ENCODE measurements around the gene ABCD4. TPM values are rescaled to one million over a fixed set of nuclear protein-coding genes. Genes with fewer than 3 reads are reported as not detected.

The ABCD4 gene
- total and polyA plus RNA-seq, 2 of the 4 experiments (the other 2 are of a cell fraction) = 12.2 to 20.4 TPM

DNA sequence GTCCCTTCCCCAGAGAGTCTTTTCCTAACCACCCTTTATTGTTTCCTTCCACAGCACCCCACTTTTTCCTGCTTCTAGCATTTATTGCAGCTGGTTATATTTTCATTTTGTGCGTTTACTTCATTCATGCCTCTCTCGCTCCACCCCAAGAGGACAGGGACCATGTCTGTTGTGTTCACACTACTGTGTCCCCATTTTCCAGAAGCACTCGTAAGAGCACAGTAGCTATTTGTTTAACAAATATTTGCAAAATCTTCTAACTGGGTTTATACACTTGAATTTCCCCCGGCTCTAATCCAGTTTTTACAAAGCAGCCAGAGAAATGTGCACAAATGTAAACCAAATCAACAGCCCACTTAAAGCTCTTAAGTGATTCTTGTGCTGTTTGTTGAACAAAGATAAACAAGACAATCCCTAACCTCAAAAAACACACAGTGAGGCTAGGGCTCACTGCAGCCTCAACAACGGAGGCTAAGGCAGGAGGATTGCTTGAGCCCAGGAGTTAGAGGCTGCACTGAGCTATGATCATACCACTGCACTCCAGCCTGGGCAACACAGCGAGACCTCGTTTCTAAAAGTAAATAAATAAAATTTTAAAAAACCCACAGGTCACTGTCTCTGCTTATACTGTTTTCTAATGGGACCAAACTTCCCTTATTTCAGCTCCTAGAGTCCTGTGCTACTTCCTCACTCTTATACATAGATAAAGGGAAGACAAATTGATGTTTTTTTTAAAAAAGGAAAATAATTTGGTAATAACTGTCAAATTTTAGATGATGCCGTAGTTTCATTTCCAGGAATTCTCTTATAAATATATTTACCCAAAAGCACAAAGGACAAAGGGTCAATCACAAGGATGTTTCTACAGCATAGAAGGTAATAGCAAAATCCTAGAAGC is 6.6 kb upstream of the ABCD4 start:
- CTCF ChIA-PET = interaction anchor here (0.9 to 1.1 kb wide), 2 partner anchors 11 to 16 kb away, joined by 3 to 5 read pairs; no protein-coding TSS in a partner anchor
- no peak for TF ChIP-seq SMC3 (IDR thresholded peaks at IDR 0.05; ENCODE audit: low read depth, low read length)
- no peak for TF ChIP-seq RFX5 (IDR thresholded peaks at IDR 0.05; ENCODE audit: low read depth, low read length)
- no peak for TF ChIP-seq RCOR1 (IDR thresholded peaks at IDR 0.05; ENCODE audit: insufficient replicate concordance, low read length)
- no peak for TF ChIP-seq POLR2A (IDR thresholded peaks at IDR 0.05; ENCODE audit: low read depth, low read length)
- TF ChIP-seq, protein P1, sequence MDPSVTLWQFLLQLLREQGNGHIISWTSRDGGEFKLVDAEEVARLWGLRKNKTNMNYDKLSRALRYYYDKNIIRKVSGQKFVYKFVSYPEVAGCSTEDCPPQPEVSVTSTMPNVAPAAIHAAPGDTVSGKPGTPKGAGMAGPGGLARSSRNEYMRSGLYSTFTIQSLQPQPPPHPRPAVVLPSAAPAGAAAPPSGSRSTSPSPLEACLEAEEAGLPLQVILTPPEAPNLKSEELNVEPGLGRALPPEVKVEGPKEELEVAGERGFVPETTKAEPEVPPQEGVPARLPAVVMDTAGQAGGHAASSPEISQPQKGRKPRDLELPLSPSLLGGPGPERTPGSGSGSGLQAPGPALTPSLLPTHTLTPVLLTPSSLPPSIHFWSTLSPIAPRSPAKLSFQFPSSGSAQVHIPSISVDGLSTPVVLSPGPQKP (IDR thresholded peaks at IDR 0.05; ENCODE audit: borderline replicate concordance, low read depth, low read length) = no peak
- TF ChIP-seq NFE2L2 (IDR thresholded peaks at IDR 0.05; ENCODE audit: low read depth, low read length) = no peak
- TF ChIP-seq BHLHE40 (IDR thresholded peaks at IDR 0.05; ENCODE audit: low read depth, low read length) = no peak
- TF ChIP-seq CHD1 (IDR thresholded peaks at IDR 0.05; ENCODE audit: low read depth, low read length) = no peak
- TF ChIP-seq, protein P2, sequence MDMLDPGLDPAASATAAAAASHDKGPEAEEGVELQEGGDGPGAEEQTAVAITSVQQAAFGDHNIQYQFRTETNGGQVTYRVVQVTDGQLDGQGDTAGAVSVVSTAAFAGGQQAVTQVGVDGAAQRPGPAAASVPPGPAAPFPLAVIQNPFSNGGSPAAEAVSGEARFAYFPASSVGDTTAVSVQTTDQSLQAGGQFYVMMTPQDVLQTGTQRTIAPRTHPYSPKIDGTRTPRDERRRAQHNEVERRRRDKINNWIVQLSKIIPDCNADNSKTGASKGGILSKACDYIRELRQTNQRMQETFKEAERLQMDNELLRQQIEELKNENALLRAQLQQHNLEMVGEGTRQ (IDR thresholded peaks at IDR 0.05; ENCODE audit: low read depth, low read length) = no peak
- no peak for TF ChIP-seq RAD21 (IDR thresholded peaks at IDR 0.05; ENCODE audit: low read length)
- no peak for TF ChIP-seq MAZ (IDR thresholded peaks at IDR 0.05; ENCODE audit: borderline replicate concordance, low read depth, low read length)
- TF ChIP-seq, protein P3, sequence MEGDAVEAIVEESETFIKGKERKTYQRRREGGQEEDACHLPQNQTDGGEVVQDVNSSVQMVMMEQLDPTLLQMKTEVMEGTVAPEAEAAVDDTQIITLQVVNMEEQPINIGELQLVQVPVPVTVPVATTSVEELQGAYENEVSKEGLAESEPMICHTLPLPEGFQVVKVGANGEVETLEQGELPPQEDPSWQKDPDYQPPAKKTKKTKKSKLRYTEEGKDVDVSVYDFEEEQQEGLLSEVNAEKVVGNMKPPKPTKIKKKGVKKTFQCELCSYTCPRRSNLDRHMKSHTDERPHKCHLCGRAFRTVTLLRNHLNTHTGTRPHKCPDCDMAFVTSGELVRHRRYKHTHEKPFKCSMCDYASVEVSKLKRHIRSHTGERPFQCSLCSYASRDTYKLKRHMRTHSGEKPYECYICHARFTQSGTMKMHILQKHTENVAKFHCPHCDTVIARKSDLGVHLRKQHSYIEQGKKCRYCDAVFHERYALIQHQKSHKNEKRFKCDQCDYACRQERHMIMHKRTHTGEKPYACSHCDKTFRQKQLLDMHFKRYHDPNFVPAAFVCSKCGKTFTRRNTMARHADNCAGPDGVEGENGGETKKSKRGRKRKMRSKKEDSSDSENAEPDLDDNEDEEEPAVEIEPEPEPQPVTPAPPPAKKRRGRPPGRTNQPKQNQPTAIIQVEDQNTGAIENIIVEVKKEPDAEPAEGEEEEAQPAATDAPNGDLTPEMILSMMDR (conservative IDR thresholded peaks at IDR 0.05; ENCODE audit: low read depth, low read length) = no peak
- no peak for TF ChIP-seq CEBPB (IDR thresholded peaks at IDR 0.05; ENCODE audit: low read depth, low read length)
- TF ChIP-seq FOS (IDR thresholded peaks at IDR 0.05; ENCODE audit: low read depth, low read length) = no peak
- TF ChIP-seq MAFK (IDR thresholded peaks at IDR 0.05; ENCODE audit: low read depth, low read length) = no peak

More for the DNA sequence above, 6.6 kb upstream of the ABCD4 start:
- Histone ChIP-seq H3K79me1 (ENCODE audit: low read depth in 1 of 2, low read length in 2 of 2) (no peaks in the 10 kb centered on the region), H3K9ac (ENCODE audit: low read depth, low read length) (no peak overlapping the region), H2BK15ac (ENCODE audit: low read depth, low read length) (no peak overlapping the region), H3K27ac (ENCODE audit: insufficient read depth, low read length) (no peak overlapping the region), H3K4me3 (ENCODE audit: insufficient read depth, low read depth, low read length) (no peak overlapping the region), H2AK5ac (ENCODE audit: low read depth, low read length) (no peak overlapping the region), H4K20me1 (ENCODE audit: insufficient read depth, low read length) (no peaks in the 10 kb centered on the region), H3K9me3 (ENCODE audit: control insufficient read depth, insufficient read depth, low read length) (no peaks in the 10 kb centered on the region), H2BK5ac (ENCODE audit: low read depth, low read length, poor library complexity, severe bottlenecking) (no peak overlapping the region), H3K4me1 (ENCODE audit: control insufficient read depth, insufficient read depth, low read length) (no peaks in the 10 kb centered on the region), H3K4me2 (ENCODE audit: low read depth, low read length) (no peak overlapping the region), H4K8ac (ENCODE audit: low read depth in 2 of 2, low read length in 2 of 2) (no peak overlapping the region), H3K18ac (ENCODE audit: low read depth, low read length) (no peak overlapping the region), H3K36me3 (ENCODE audit: control insufficient read depth, insufficient read depth, low read length) (no peaks in the 10 kb centered on the region), H2BK120ac (ENCODE audit: low read depth, low read length) (no peak overlapping the region), H3K9me1 (ENCODE audit: insufficient read depth, low read length) (no peaks in the 10 kb centered on the region), H4K91ac (ENCODE audit: insufficient read depth, low read depth, low read length) (no peak overlapping the region), H4K5ac (ENCODE audit: low read depth, low read length) (no peak overlapping the region), H2AFZ (replicated peaks; ENCODE audit: low read length, poor library complexity) (no peak overlapping the region), H3K56ac (ENCODE audit: extremely low read depth, insufficient read depth, low read length) (no peak overlapping the region), H2BK20ac (ENCODE audit: low read depth, low read length) (no peak overlapping the region), H3K23ac (ENCODE audit: low read depth, low read length) (no peak overlapping the region), H3K4ac (ENCODE audit: low read depth, low read length) (no peak overlapping the region), H3K27me3 (ENCODE audit: control insufficient read depth, insufficient read depth, low read length) (peaks cover 16% of the 10 kb centered on the region), H2AK9ac (replicated peaks; ENCODE audit: low read depth, low read length, poor library complexity) (no peak overlapping the region), H3K14ac (replicated peaks; ENCODE audit: low read depth, low read length) (no peak overlapping the region)
- dilution Hi-C loops (cut with HindIII; ENCODE audit: low sequenced_read_pairs, unreplicated experiment) (no loop called here), intact Hi-C loops (cut with micrococcal nuclease) (no loop called here), in situ Hi-C loops (cut with MboI; ENCODE audit: low sequenced_read_pairs) (no loop called here)
- DNase-seq (no peak), ATAC-seq (ENCODE audit: low read depth) (no peak)
- POLR2A ChIA-PET (ENCODE audit: unreplicated experiment) = no interaction called here
- WGBS, 2 experiments (ENCODE audit: extremely low coverage in 2 of 2, insufficient read length in 1 of 2) = 80% methylated on average over 1 of the region's 8 CpGs; no CpG with 5 or more reads in 1 of the 2 experiments
- BruUV-seq (replicated peaks) = no TSS peak

All from IMR-90 (cell line).